Subcutaneous abdominal adipose tissue (tissue), 5 donors: Measurements from ENCODE around the gene PSMA8.
"Not testable (repeated sequence)": the region's sequence is repeated elsewhere in the genome, so short reads cannot be mapped to it uniquely, and the experiment has no call there.

Experiments used
- H3K27ac ChIP-seq: one replicate; pipeline ENCODE4 v1.7.0; 2013; ENCODE audit warnings: low read depth, mild to moderate bottlenecking, inconsistent platforms, low read length, moderate library complexity
- H3K27me3 ChIP-seq, 5 donors: one replicate each; pipeline ENCODE4 v1.7.0; 2013; ENCODE audit warnings: low read length in 5 of 5, inconsistent platforms in 1 of 5; ENCODE audit not compliant: control insufficient read depth in 5 of 5, insufficient read depth in 4 of 5
- H3K36me3 ChIP-seq, 5 donors: one replicate each; pipeline ENCODE4 v1.7.0; 2013; ENCODE audit warnings: low read length in 5 of 5; ENCODE audit not compliant: control insufficient read depth in 5 of 5, insufficient read depth in 5 of 5
- H3K4me1 ChIP-seq, 5 donors: one replicate each; pipeline ENCODE4 v1.7.0; 2013; ENCODE audit warnings: low read length in 5 of 5, mild to moderate bottlenecking in 3 of 5, moderate library complexity in 1 of 5; ENCODE audit not compliant: control insufficient read depth in 5 of 5, insufficient read depth in 5 of 5
- H3K4me3 ChIP-seq, 5 donors: one replicate each; pipeline ENCODE4 v1.7.0; 2013; ENCODE audit warnings: low read length in 5 of 5, low read depth in 1 of 5
- H3K9ac ChIP-seq, 5 donors: one replicate each; pipeline ENCODE4 v1.7.0; 2013; ENCODE audit warnings: low read length in 5 of 5, mild to moderate bottlenecking in 4 of 5, moderate library complexity in 3 of 5
- H3K9me3 ChIP-seq, 5 donors: one replicate each; pipeline ENCODE4 v1.7.0; 2013; ENCODE audit warnings: low read length in 5 of 5; ENCODE audit not compliant: control insufficient read depth in 5 of 5
- donor health status: healthy.
- donor health status: healthy.
- donor health status: healthy.
- donor health status: healthy.
- donor health status: healthy.

PSMA8 gene

DNA sequence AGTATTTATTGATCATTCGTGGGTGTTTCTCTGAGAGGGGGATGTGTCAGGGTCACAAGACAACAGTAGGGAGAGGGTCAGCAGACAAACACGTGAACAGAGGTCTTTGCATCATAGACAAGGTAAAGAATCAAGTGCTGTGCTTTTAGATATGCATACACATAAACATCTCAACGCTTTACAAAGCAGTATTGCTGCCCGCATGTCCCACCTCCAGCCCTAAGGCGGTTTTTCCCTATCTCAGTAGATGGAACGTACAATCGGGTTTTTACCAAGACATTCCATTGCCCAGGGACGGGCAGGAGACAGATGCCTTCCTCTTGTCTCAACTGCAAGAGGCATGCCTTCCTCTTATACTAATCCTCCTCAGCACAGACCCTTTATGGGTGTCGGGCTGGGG, 68.3 kb downstream of the PSMA8 start:
- H3K36me3 ChIP-seq, result not testable (repeated sequence)

DNA sequence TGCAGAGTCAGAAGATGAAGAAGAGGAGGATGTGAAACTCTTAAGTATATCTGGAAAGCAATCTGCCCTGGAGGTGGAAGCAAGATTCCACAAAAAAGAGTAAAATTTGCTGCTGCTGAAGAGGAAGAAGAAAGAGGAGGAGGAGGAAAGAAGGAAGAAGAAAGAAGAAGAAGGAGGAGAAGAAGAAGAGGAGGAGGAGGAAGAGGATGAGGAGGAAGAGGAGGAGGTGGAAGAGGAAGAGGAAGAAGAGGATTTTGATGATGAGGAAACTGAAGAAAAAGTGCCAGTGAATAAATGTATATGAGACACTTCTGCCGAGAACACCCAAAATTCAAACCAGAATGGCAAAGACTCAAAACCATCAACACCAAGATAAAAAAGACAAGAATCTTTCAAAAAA, 71.6 kb downstream of the PSMA8 start:
- H3K4me3 ChIP-seq, result no peak overlapping the region
- H3K36me3 ChIP-seq, result no peaks in the 10 kb centered on the region
- no peaks in the 10 kb centered on the region for H3K27me3 ChIP-seq
- peaks cover 0 to 7% (median 0%) of the 10 kb centered on the region in 5 donors for H3K9me3 ChIP-seq
- no peaks in the 10 kb centered on the region for H3K4me1 ChIP-seq
- no peak overlapping the region for H3K27ac ChIP-seq
- H3K9ac ChIP-seq, result no peak overlapping the region

More for the DNA sequence above, 68.3 kb downstream of the PSMA8 start:
- H3K4me3 ChIP-seq, H3K9ac ChIP-seq, H3K9me3 ChIP-seq, H3K27ac ChIP-seq, H3K27me3 ChIP-seq, H3K4me1 ChIP-seq: not testable (repeated sequence)

DNA sequence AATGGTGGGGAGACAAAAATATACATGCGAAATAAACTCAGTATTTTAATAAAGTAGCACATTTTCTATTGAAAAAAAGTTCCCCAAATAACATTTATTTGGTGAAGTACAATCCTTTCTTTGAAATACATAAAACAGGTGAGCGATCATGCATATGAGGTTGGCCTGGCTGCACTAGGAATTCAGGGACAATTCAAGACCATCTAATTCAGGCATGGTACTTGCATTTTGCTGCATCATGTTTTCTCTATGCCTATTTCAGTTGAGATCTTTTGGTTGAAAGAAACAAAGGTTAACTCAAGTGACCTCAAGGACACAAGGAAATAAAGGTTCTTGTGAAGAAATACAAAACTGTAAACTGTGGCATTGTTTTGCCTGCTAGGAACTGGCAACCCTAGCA, 72.8 kb downstream of the PSMA8 start:
- H3K36me3 ChIP-seq, result no peaks in the 10 kb centered on the region
- H3K9me3 ChIP-seq, result peaks cover 0 to under 1% (median 0%) of the 10 kb centered on the region in 5 donors
- no peak overlapping the region for H3K4me3 ChIP-seq
- no peaks in the 10 kb centered on the region for H3K27me3 ChIP-seq
- H3K9ac ChIP-seq, result no peak overlapping the region
- H3K27ac ChIP-seq, result no peak overlapping the region
- no peaks in the 10 kb centered on the region for H3K4me1 ChIP-seq

DNA sequence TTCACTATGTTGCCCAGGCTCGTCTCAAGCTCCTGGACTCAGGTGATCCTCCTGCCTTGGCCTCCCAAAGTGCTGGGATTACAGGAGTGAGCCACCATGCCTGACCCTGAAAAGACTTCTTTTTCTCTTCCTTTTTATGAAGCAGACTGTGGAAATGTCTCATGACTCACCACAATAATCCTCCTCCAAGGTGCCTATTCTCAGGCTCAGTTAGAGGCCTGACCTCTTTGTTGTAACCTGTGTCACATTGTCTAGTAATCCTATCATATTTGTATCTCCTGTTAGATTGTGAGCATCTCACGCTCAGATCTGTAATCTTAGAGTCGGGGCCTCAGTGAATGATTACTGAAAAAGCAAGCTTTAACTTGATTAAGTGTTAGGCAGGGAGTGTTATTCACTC, 74.3 kb downstream of the PSMA8 start:
- Histone ChIP-seq H3K36me3 (no peaks in the 10 kb centered on the region), H3K4me1 (no peaks in the 10 kb centered on the region), H3K27ac (no peak overlapping the region), H3K9me3 (no peaks in the 10 kb centered on the region), H3K27me3 (no peaks in the 10 kb centered on the region), H3K9ac (no peak overlapping the region), H3K4me3 (no peak overlapping the region)

DNA sequence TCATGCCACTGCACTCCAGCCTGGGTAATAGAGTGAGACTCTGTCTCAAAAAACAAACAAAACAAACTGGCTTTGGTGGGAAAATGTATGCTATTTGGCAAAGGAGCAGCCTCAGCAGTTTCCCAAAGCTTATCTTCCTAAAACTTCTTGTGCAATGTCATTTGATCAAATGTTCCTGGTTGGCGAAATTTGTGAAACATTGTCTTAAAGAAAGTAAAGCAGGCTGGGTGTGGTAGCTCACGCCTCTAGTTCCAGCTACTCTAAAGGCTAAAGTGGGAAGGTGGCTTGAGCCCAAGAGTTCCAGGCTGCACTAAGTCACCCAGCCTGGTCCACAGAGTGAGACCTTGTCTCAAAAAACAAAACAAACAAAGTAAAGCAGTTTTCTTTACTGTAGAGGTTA, 75.3 kb downstream of the PSMA8 start:
- Histone ChIP-seq H3K4me1 (no peaks in the 10 kb centered on the region), H3K36me3 (no peaks in the 10 kb centered on the region), H3K9ac (no peak overlapping the region), H3K4me3 (no peak overlapping the region), H3K27me3 (no peaks in the 10 kb centered on the region), H3K27ac (no peak overlapping the region), H3K9me3 (no peaks in the 10 kb centered on the region)

DNA sequence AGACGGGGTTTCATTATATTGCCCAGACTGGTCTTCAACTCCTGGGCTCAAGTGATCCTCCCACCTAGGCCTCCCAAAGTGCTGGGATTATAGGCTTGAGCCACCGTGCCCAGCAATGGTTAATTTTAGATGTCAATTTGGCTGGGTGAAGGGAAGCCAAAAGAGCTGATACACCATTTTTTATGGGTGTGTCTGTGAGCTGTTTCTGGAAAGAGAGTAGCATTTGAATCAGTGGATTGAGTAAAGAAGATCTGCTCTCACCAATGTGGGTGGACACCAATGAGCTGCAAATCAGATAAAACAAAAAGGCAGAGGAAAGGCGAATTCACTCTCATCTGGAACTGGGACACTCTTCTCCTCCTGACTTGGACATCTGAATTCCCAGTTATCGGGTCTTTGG, 76.5 kb downstream of the PSMA8 start:
- Histone ChIP-seq H3K4me1 (no peaks in the 10 kb centered on the region), H3K27me3 (no peaks in the 10 kb centered on the region), H3K9ac (no peak overlapping the region), H3K36me3 (no peaks in the 10 kb centered on the region), H3K4me3 (no peak overlapping the region), H3K27ac (no peak overlapping the region), H3K9me3 (no peaks in the 10 kb centered on the region)

DNA sequence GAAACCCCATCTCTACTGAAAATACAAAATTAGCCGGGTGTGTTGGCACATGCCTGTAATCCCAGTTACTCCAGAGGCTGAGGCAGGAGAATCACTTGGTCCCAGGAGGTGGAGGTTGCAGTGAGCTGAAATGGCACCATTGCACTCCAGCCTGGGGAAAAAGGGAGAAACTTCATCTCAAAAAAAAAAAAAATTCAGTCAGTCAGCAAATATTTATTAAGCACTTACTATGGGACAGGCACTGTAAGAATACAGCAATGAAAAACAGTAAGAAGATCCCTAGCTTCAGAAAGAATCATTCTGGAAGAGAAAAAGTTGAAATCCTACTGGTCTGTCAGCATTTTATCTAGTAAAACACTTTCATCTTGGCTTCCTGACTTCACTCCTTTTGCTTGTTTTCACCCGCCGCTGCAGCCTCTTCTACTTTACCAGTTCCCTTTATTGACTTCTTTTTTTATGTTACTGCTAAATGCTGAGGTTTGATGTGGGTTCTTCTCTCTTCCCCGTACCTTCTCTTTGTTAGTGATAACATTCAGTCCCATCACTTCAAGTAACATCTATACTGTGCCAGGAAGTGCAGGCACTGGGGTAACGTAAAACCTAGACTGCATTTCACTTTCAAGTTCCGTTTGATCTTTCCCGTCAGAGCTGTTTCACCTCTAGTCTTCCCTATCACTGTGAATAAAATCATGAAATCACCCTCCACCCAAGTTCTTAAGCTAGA, 81.7 kb downstream of the PSMA8 start:
- no peak overlapping the region for H3K4me3 ChIP-seq
- H3K9ac ChIP-seq, result no peak overlapping the region
- H3K9me3 ChIP-seq, result no peaks in the 10 kb centered on the region
- no peaks in the 10 kb centered on the region for H3K4me1 ChIP-seq
- H3K27me3 ChIP-seq, result no peaks in the 10 kb centered on the region
- H3K36me3 ChIP-seq, result no peaks in the 10 kb centered on the region
- no peak overlapping the region for H3K27ac ChIP-seq

DNA sequence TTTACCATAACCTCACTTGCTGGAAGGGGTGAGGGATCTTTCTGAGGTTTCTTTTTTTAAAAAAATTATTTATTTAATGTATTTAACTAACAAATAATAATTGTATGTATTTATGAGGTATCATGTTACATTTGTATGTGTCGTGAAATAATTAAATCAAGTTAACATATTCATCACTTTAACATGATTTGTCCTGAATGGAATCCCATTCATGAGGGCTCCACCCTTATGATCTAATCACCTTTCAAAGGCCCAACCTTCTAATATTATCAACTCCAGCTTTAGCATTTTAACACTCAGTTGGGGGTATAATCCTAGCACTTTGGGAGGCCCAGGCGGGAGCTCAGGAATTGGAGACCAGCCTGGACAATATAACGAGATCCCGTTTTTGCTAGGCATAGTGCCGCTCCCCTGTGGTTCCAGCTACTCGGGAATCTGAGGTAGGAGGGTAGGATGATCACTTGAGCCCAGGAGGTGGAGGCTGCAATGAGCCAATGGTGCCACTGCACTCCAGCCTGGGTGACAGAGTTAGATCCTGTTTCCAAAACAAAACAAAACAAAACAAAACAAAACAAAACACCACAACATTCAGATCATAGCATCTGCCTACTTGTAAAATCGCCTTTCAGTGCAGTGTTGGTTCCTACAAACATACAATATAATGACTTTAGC, 91.5 kb downstream of the PSMA8 start:
- no peaks in the 10 kb centered on the region for H3K9me3 ChIP-seq
- H3K4me1 ChIP-seq, result peaks cover 0 to 23% (median 13%) of the 10 kb centered on the region in 5 donors
- no peaks in the 10 kb centered on the region for H3K27me3 ChIP-seq
- H3K9ac ChIP-seq, result peak overlapping the region in 1 of 5 donors; percentile 57
- H3K4me3 ChIP-seq, result peak overlapping the region in 1 of 5 donors; percentile 80
- no peaks in the 10 kb centered on the region for H3K36me3 ChIP-seq
- no peak overlapping the region for H3K27ac ChIP-seq

DNA sequence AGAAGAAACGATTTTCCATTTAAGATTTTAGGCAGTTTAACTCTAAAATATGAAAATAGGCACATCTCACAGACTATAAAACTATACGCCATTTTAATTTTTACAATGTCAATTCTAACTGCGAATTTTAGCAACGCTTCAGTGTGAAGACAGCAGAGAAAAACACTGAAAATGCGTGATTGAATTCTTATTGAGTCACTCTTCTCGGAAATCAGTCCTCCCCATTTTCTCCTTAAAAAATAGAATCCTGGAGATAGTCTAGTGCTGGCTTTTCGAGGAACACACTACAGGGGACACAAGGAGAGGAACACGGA, 92.2 kb downstream of the PSMA8 start:
- H3K4me3 ChIP-seq, result peak overlapping the region; percentile 68 to 95 (median 86)
- no peaks in the 10 kb centered on the region for H3K27me3 ChIP-seq
- peaks cover 0 to 23% (median 13%) of the 10 kb centered on the region in 5 donors for H3K4me1 ChIP-seq
- H3K36me3 ChIP-seq, result no peaks in the 10 kb centered on the region
- H3K9ac ChIP-seq, result peak overlapping the region in 3 of 5 donors; percentile 55 to 83 (median 57)
- H3K27ac ChIP-seq, result peak overlapping the region; percentile 72
- no peaks in the 10 kb centered on the region for H3K9me3 ChIP-seq

DNA sequence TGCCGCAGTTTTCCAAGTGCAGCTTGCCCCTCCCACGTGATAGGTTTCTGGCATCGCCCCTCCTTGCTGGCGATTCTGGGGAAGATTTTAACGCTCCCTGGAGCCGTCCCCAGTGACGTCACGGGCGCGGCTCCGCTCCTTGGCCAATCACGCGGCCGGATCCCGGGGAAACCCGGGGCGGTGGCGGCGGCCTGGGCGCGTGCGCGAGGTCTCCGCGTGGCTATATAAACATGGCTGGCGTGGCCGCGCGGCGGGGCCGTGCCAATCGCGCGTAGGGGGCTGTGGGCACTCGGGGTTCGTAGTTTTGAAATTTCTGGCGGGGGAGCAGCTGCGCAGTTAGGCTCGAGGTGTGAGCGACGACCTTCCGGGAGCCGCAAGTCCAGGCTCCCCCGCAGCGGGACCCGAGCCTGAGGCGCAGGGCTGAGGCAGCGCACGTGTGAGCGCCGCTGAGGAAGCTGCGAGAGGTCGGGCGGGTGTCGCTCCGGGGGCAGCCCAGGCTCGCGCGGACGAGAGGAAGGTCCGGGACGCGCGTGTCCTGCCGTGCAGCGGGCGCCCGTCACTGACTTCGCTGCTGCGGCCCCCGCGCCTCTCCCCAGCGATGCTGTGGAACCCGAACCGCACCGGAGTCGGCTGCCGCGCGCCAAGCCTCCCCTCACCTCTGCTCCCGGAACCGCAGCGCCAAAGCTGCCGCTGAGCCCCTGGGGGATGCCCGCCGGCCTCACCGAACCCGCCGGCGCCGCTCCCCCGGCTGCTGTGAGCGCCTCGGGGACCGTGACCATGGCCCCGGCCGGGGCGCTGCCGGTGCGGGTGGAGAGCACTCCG, 92.8 kb downstream of the PSMA8 start, which contains the start of gene TAF4B:
TSS of gene TAF4B (plus strand) at position 217 of the 822 bp plus-strand sequence. CDS start at position 706, 489 bp downstream.
- Histone ChIP-seq H3K27ac (peak within 1 kb of the TSS; percentile 72), H3K9me3 (no peaks in the 10 kb centered on the region), H3K4me3 (peak within 1 kb of the TSS; percentile 69 to 95 (median 86)), H3K36me3 (no peaks in the 10 kb centered on the region), H3K4me1 (peaks cover 0 to 23% (median 13%) of the 10 kb centered on the region in 5 donors), H3K27me3 (no peaks in the 10 kb centered on the region), H3K9ac (peak within 1 kb of the TSS; percentile 63 to 88 (median 83))
